Activated T-cell treated with anti-CD3 and anti-CD28 coated beads, Interleukin-2, amount 50 U/mL, for 72 hours (primary cell): ENCODE results near the gene CDH1. TPM values are rescaled to one million over a fixed set of nuclear protein-coding genes. Genes with fewer than 3 reads are reported as not detected.
A peak's percentile ranks its signal among the peaks of the same experiment; 100 is the strongest.

Experiments used
- ATAC-seq, 2 donors: fragments of 150-1000 bp; cut with Tn5 transposase; replicated peaks in 1 of 2; 2 replicates each; pipeline ENCODE4 v1.10.0; 2021; ENCODE audit warnings: moderate library complexity in 2 of 2, mild to moderate bottlenecking in 1 of 2
- DNase-seq, 2 donors: peaks; one replicate each; pipeline ENCODE4 v3.0.0; 2021 to 2022; ENCODE audit warnings: mixed read lengths in 1 of 2
- H3K27ac Mint-ChIP-seq: one replicate; pipeline ENCODE4 v1.8.0; 2022; ENCODE audit warnings: mild to moderate bottlenecking, moderate library complexity, mixed read lengths
- H3K27me3 Mint-ChIP-seq: one replicate; pipeline ENCODE4 v1.8.0; 2022; ENCODE audit warnings: low read depth, mixed read lengths
- H3K36me3 Mint-ChIP-seq, 2 donors: one replicate each; pipeline ENCODE4 v1.8.0; 2022; ENCODE audit warnings: mixed read lengths in 2 of 2, mild to moderate bottlenecking in 1 of 2; ENCODE audit not compliant: insufficient read depth in 2 of 2
- H3K4me1 Mint-ChIP-seq: one replicate; pipeline ENCODE4 v1.8.0; 2022; ENCODE audit warnings: low read depth, mixed read lengths
- H3K4me3 Mint-ChIP-seq, 2 donors: one replicate each; pipeline ENCODE4 v1.8.0; 2022; ENCODE audit warnings: mild to moderate bottlenecking in 2 of 2, mixed read lengths in 2 of 2, moderate library complexity in 2 of 2
- H3K9me3 Mint-ChIP-seq, 2 donors: one replicate each; pipeline ENCODE4 v1.8.0; 2022; ENCODE audit warnings: mixed read lengths in 2 of 2
- total RNA-seq, 2 donors: library from RNA; stranded (reverse); gene quantifications; one replicate each; pipeline ENCODE4 v1.2.3, GENCODE V29; 2022

CDH1 gene
- total RNA-seq, 2 donors from 2014 or later, result 5.2 to 8.6 TPM

GRCh38 chr16:68869492-68870088 is 132.5 kb downstream of the CDH1 start:
- Mint-ChIP-seq H3K4me1 (no peaks in the 10 kb centered on the region), H3K36me3 (peaks cover 6 to 16% of the 10 kb centered on the region in 2 donors), H3K27me3 (no peaks in the 10 kb centered on the region), H3K4me3 (no peak overlapping the region), H3K9me3 (no peaks in the 10 kb centered on the region), H3K27ac (no peak overlapping the region)
- no peak for ATAC-seq
- no peak for DNase-seq

GRCh38 chr16:68873635-68874471 is 136.8 kb downstream of the CDH1 start:
- Mint-ChIP-seq H3K9me3 (no peaks in the 10 kb centered on the region), H3K36me3 (peaks cover 8 to 23% of the 10 kb centered on the region in 2 donors), H3K27me3 (no peaks in the 10 kb centered on the region), H3K4me1 (no peaks in the 10 kb centered on the region), H3K4me3 (no peak overlapping the region), H3K27ac (peak overlapping the region; percentile 14)
- no peak for DNase-seq
- no peak for ATAC-seq

- H3K4me1 Mint-ChIP-seq, result no peaks in the 10 kb centered on the region
- no peak overlapping the region for H3K4me3 Mint-ChIP-seq
- no peak overlapping the region for H3K27ac Mint-ChIP-seq
- peaks cover 1 to 18% of the 10 kb centered on the region in 2 donors for H3K36me3 Mint-ChIP-seq
- DNase-seq (no peak), ATAC-seq (no peak)
- no peaks in the 10 kb centered on the region for H3K27me3 Mint-ChIP-seq
- no peaks in the 10 kb centered on the region for H3K9me3 Mint-ChIP-seq
Observed at GRCh38 chr16:68875871-68876270, 138.8 kb downstream of the CDH1 start.

DNA sequence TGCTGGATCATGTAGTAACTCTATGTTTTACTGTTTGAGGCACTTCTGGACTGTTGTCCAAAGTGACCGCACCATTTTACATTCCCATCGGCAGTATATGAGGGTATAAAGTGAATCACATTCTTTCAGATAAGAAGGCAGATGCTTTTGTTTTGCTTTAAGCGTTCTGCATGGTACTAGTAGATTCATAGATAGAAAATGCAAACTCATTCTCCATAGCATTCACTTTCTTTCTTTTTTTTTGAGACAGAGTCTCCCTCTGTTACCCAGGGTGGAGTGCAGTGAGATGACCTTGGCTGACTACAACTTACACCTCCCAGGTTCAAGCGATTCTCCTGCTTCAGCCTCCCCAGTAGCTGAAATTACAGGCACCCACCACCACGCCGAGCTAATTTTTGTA is 146.6 kb downstream of the CDH1 start:
- Mint-ChIP-seq H3K36me3 (peaks cover 0 to 5% of the 10 kb centered on the region in 2 donors), H3K4me1 (no peaks in the 10 kb centered on the region), H3K9me3 (no peaks in the 10 kb centered on the region), H3K27me3 (no peaks in the 10 kb centered on the region), H3K4me3 (no peak overlapping the region), H3K27ac (no peak overlapping the region)
- ATAC-seq (no peak), DNase-seq (no peak)

GRCh38 chr16:68884401-68884800 is 147.3 kb downstream of the CDH1 start:
- Mint-ChIP-seq H3K27ac (no peak overlapping the region), H3K36me3 (peaks cover 0 to 5% of the 10 kb centered on the region in 2 donors), H3K9me3 (no peaks in the 10 kb centered on the region), H3K27me3 (no peaks in the 10 kb centered on the region), H3K4me1 (no peaks in the 10 kb centered on the region), H3K4me3 (no peak overlapping the region)
- no peak for DNase-seq
- ATAC-seq, result no peak

Other genes with a start within 250 kb of the CDH1 start
- 10 to 100 TPM; 47.1 to 51.1 TPM for gene ZFP90, start 198.0 kb upstream of the CDH1 start, total RNA-seq
- gene CDH3, start 92.0 kb upstream of the CDH1 start, total RNA-seq, result 10 to 100 TPM; 15.2 to 24.3 TPM
- 10 to 100 TPM; 20.0 to 24.8 TPM for gene TANGO6, start 106.2 kb downstream of the CDH1 start, total RNA-seq